Measurements from ENCODE around the gene PPP1R8.
"Not testable (repeated sequence)": the region's sequence is repeated elsewhere in the genome, so short reads cannot be mapped to it uniquely, and the experiment has no call there.

PPP1R8 gene

GRCh38 chr1:27830621-27831440 is at the start of gene PPP1R8:
PPP1R8 (plus strand) TSS chr1:27830782; CDS start chr1:27830836, 54 bp downstream.
- DNase-seq: peak; percentile 97

GRCh38 chr1:27782950-27783349 is 47.6 kb upstream of the PPP1R8 start:
- DNase-seq: no peak

- no peak for DNase-seq
These were observed 45.9 kb upstream of the PPP1R8 start for GRCh38 chr1:27784700-27785099.

- peak; percentile 40 for DNase-seq
These were observed 44.7 kb upstream of the PPP1R8 start for GRCh38 chr1:27785781-27786455.

- peak; percentile 16 for DNase-seq
These were observed 42.7 kb upstream of the PPP1R8 start for GRCh38 chr1:27787895-27788294.

GRCh38 chr1:27789540-27790041 is 41.0 kb upstream of the PPP1R8 start:
- DNase-seq: peak; percentile 38

- DNase-seq: not testable (repeated sequence)
These were observed 40.3 kb upstream of the PPP1R8 start for GRCh38 chr1:27790270-27790669.

GRCh38 chr1:27795601-27796000 is 35.0 kb upstream of the PPP1R8 start:
- DNase-seq: no peak

- DNase-seq: no peak
These were observed 25.8 kb upstream of the PPP1R8 start for GRCh38 chr1:27804791-27805190.

GRCh38 chr1:27806758-27807157 is 23.8 kb upstream of the PPP1R8 start:
- no peak for DNase-seq

GRCh38 chr1:27807385-27807784 is 23.2 kb upstream of the PPP1R8 start:
- DNase-seq: no peak

- DNase-seq: not testable (repeated sequence)
These were observed 22.5 kb upstream of the PPP1R8 start for GRCh38 chr1:27808131-27808530.

GRCh38 chr1:27809883-27810282 is 20.7 kb upstream of the PPP1R8 start:
- DNase-seq: no peak

GRCh38 chr1:27811741-27812500 is 18.7 kb upstream of the PPP1R8 start:
- DNase-seq: no peak

- DNase-seq: peak; percentile 84
These were observed 13.5 kb upstream of the PPP1R8 start for GRCh38 chr1:27816921-27817630.

- no peak for DNase-seq
These were observed 8.7 kb upstream of the PPP1R8 start for GRCh38 chr1:27821761-27822315.

- DNase-seq: no peak
These were observed 6.8 kb upstream of the PPP1R8 start for GRCh38 chr1:27823784-27824183.

GRCh38 chr1:27824411-27824810 is 6.2 kb upstream of the PPP1R8 start:
- no peak for DNase-seq

- not testable (repeated sequence) for DNase-seq
These were observed 1.1 kb upstream of the PPP1R8 start for GRCh38 chr1:27829339-27829960.

GRCh38 chr1:27831568-27832410 is 1.2 kb downstream of the PPP1R8 start:
- DNase-seq: no peak

- DNase-seq: peak; percentile 72
These were observed 2.2 kb downstream of the PPP1R8 start for GRCh38 chr1:27832762-27833161.

All from fibroblast of skin of right biceps (primary cell).